ENCODE data around the gene ADCY6.

Gene ADCY6

DNA sequence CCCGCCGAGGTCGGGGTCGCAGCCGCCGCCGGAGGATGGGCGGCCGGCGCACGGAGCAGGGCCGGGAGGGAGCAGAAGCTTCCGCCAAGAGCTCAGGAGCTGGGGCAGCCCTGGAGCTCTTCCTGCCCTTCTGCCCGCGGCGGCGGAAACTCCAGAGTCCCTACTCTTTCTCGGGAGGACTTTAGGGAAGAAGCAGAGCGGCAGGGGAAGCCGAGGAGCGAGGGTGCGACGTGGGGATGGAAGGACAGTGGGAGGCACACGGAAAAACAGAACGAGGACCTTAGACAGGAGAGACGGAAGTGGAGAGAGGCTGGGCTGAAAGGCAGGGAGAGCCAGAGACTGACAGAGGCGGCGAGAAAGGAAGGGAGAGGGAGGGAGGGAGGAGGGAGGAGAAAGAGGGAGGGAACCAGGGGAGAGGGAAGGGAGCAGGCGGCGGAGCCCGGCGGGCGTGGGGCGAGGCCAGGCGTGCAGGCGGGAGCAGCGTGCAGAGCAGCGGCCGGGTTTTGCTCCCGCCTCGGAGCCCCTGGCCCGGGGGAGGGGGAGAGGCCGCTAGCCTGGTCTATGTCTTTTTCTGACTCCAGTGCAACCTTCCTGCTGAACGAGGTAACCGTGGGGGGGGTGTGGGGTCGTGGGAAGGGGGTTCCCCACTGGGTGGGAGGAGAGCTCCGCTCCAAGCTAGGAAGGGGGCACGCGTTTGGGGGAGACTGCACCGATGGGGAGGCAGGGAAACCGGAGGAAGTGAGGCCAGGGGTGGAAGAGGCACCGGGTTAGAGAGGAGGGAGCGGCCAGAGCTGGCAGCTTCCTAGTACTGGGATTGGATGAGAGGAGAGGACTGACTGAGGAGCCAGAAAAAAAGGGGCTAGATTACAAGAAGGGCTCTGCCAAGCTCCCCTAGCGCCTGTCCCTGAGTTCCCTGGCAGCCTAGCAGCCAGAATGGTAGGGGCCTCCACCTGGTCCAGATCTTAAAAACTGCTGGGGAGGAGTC lies 26.5 kb upstream of the ADCY6 start:
- peak; percentile 86 for DNase-seq (ENCODE audit: low spot score)

DNA sequence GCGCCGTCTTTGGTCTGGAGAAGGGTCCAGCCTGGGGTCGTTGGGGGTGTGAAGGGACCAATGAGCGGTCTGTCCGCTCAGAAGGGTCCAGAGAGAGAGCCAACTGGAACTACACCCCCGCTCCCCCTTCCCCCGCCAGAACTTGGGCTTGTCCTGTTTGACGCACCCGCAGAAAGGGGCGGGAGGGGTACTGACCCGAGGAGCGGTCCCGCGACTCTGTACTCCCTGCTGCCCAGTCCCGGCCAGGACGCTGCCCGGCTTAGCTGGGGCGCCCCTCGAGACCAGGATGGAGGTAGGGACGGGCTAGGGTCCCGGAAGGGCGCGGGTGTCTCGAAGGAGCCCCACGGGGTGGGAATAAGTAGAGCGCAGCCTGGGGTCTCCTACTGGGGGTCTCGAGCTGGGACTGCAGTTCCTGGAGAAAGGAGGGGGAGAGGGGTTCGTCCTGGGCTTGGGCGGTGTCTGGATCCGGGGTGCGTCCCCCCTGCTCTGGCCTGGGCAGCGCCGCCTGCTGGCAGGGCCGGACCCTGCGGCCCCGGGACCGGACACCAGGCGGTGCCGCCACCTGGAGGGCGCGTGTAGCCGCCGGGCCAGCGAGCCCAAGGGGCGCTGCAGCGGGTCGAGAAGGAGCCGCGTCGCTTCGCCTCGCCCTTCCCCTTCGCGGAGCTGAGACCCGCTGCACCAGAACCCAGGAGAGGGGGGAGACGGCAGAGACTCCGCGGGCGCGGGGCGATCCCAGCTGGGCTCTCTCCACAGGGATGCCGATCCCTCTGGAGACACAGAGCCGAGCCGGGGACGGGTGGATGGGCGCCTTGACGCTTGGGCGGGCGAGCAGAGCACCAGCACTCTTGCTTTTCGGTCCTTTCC lies 25.6 kb upstream of the ADCY6 start:
- peak; percentile 96 for DNase-seq (ENCODE audit: low spot score)

DNA sequence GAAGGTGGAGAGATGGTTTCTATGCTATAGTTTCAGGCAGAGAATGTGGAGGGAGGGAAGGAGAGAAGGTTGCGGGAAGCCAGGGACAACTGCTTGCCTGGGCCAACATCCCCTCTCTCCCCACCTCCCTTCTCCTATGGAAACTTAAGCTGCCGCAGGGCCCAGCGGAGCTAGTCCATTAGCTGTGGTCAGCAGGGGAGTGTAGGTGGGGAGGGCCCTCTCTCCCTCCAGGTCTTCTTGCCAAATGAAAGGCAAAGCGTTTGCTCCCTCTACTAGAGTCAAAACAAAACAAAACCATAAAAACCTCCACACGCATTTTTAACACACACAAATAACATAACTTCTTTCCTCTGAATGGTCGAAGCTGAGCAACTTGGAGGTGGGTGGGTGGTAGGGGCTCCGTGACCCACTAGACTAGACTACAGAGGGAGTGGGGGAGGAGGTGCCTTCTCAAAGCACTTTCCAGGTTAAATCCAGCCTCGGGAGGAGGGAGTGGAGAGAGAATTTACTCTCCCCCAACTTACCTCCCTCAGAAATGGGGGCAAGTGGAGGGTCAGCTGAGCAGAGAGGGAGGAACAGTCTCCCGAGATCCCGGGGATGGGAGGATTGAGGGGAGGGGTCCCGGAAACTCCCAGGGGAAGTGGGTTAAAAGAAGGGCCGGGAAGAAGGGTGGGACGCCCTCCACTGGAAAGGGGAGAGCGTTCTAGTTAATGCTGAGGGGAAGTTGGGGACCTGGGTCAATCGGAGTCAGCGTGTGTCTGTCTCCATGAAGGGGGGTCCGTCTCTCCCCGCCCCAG lies 24.8 kb upstream of the ADCY6 start:
- no peak for DNase-seq (ENCODE audit: low spot score)

DNA sequence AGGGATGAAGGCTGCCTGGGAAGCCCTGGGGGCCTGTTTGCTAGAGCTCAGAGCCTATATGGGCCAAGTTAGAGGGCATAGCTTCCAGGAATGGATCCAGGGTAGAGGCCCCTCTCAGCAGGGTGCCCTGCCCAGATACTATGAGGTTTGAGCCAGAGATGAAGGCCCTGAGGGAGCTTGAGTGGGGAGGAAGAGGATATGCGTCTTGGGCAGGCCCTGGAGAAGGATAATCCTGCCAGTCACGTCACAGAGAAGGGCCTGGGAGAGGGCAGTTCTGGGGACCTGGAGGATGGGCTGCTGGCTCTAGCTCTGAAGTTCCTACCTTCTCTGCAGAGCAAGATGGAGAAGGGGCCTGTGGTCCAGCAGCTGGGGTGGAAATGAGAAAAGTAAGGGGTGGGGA lies 23.5 kb upstream of the ADCY6 start:
- DNase-seq (ENCODE audit: low spot score) = no peak

DNA sequence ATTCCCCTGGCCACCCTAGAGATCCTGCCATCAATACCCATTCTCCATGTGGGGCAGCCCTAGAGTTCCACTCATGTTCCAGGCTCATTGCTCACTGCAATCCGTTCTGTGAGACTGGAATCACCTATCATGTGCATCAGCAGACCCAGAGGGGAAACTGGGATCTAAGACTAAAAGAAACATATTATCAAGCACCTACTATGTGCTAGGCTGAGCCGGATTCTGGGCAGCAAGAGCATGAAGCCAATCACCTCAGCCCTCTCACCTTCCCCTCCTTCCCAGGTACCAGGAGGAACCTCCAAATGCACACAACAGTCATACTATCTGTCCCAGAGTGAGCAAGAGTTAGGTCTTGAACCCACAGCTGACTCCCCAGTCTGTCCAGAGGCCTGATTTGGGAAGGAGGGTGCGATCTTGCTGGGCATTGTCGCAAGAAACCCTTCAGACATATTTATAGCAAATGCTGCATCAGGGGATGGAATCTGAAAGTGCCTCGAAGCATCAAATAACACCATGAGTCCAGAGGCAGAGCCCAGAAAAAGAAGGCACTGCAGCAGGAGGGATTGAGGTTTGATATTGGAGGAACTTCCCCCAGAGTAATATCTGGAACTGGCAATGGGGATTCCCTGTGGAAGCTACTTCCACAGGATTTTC lies 22.7 kb upstream of the ADCY6 start:
- DNase-seq (ENCODE audit: low spot score) = no peak

DNA sequence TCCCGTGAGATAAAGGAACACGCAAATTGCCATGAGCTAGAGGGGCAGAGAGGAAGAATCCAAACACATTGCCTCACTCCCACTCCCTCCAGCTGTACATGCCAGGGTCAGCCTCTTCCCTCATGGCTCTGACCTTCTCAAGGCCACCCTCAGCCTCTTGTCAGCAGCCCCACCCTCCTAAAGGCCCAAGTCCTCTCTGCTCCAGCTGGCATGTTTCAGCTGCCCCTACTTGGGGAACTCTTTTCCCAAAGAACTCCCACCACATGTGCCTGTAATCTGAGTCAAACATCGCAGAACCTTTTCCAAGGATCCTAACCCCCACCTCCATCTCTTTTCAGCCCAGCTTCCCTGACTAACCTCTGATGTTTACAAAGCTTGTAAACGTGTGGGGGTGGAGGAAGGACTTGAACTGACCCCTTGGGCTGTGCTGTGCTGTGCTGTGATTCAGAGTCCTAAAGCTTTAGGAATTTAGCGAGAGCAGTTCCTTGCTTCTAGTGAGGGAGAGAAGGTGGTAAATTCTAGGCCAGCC lies 22.1 kb upstream of the ADCY6 start:
- DNase-seq (ENCODE audit: low spot score) = no peak

DNA sequence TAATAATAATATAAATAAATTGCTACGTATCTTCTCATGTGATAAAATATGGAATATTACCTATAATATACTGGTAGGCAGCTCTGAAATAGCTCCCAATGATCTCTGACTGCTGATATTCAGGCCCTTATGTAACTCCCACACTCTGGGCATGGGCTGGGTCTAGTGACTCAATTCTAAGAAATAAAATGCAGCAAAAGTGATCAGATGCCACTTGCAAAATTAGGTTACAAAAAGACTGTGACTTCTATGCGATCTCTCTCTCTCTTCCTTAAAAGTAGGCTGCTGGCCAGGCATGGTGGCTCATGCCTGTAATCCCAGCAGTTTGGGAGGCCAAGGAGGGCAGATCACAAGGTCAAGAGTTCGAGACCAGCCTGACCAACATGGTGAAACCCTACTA lies 19.1 kb upstream of the ADCY6 start:
- no peak for DNase-seq (ENCODE audit: low spot score)

DNA sequence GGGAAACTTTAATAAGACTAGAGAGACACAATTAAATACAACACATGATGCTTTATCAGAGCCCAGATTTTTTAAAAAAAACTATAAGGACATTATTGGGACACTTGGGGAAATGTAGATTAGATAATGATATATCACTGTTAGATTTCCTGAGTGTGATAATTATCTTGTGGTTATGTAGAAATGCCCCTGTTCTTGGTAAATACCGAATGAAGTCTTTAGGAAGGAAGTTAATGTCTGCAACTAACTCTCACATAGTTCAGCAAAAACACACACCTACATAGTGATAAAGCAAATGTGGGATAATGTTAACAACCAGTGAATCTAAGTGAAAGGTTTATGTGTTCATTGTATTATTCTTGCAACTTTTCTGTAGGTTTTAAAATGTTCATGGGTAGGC lies 14.8 kb upstream of the ADCY6 start:
- DNase-seq (ENCODE audit: low spot score) = no peak

DNA sequence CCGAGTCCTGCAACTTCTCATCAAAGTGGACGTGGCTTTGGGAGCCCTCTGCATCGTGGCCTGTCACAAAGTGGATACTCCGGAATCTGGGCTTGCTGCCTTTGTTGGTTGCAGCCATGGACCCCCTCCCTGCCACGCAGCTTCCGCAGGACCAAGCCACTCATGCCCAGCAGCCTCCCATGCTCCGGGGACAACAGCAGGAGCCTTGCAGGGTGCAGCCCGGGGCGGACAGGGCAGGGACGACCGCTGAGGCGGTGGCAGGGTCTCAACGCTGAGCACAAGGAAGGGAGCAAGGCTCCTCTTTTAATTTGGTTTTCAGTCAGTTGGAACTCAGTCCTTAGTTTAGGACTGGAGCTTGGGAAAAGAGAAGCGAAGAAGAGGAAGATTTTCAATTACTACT lies 12.1 kb upstream of the ADCY6 start:
- DNase-seq (ENCODE audit: low spot score) = no peak

DNA sequence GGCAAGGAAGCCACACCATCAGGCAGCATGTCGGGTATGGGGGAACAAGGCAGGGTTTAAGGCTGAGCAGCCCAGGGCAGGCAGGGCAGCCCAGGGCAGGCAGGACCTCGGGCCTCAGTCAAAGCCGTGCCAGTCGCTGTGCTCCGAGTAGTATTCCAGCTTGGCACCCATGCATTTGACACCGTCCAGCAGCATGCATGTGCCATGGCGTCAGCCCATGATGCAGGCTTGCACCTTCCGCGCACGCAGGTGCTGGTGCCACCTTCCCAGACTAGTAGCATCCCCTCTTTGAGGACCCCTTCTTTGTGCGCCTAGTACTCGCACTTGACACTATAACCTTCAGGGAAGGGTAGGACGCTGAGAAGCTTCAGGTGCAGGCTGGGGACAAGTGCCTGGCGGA lies 11.6 kb upstream of the ADCY6 start:
- DNase-seq (ENCODE audit: low spot score) = no peak

DNA sequence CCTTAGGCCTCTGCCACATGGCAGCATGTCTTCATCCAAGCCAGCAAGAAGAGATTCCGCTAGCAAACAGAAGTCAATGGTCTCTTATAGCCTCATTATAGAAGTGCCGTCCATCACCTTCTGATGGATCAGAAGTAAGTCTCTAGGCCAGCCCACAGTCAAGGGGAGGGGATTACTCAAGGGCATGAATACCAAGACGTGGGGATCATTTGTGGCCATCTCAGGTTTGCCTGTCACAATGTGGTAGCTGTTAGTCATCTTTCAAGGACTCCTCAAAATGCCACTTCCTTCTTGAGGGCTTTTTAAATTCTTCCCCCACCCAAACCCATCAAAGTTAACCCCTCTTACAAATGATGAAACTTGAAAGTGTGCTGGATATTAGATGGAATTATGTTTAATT lies 8.1 kb upstream of the ADCY6 start:
- DNase-seq (ENCODE audit: low spot score) = no peak

DNA sequence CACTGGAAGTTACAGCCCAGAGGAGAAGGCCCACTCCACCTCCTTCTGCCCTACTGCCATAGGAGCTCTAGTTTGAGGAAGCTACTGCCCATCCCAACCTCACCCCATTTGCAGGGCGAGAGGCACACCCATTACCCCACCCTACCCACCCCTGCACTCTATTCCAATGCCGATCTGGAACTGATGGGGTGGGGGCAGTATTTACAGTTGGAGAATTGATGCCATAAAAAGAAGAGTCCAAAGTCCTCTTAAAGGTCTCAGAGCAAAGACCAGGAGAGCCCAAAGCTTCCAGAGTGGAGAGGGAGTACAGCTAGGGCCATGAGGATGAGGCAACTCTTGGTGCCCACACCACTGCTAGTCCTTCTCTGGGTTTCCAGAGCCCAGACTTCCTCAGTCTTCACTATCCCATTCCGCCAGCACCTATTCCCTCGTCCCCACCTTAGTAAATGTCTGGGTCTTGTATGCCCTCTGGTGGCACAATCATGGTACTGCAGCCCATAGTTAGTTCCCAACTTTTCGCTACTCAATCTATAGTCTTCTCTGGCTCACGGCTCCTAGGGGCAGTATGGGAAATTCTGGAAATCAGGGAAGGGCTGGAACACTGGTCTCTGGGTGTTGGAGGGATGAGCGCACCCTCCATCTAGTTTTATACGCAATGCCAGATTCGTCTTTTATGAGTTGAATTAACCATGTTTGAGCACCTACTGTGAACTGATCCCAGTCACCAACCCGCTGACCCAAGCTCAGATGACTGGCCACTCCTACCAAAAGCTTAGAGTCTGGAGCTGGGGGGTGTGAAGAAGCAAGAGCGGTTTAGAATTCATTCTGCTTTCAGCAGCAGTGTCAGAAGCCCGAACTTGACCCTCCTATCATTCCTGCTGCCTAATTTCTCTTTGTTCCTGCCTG lies 6.9 kb upstream of the ADCY6 start:
- DNase-seq (ENCODE audit: low spot score) = peak; percentile 82

DNA sequence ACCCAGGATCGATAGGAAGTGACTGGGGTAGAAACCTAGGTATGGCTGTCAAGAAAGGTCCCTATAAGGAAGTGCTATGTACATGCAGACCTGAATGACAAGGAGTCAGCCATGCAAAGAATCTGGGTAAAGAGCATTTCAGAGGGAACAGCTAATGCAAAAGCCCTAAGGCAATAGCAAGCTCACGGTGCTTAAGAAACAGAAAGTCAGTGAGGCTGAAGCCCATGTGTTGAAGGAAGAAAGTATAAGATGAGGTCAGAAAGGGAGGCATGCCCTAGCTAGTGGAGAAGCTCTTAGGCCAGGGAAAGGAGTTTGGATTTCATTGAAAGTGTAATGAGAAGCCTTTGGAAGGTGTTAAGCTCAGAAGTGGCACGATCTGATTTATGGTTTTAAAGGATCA lies 6.0 kb upstream of the ADCY6 start:
- no peak for DNase-seq (ENCODE audit: low spot score)

DNA sequence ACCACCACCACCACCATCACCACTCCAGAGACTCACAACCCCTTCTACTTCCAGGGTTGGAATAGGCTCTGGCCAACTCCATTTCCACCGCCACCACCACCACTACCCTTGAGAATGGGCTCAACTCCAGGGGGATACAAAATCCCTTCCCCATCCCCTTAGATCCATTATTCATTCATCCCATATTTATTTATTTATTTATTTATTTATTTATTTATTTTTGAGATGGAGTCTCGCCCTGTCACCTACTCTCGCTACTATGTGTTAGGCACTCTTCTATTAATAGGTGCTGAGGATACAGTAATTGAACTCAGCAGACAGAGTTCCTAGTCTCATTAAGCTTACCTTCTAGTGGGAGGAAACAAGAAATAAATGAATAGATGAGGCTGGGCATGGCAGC lies 4.8 kb upstream of the ADCY6 start:
- no peak for DNase-seq (ENCODE audit: low spot score)

DNA sequence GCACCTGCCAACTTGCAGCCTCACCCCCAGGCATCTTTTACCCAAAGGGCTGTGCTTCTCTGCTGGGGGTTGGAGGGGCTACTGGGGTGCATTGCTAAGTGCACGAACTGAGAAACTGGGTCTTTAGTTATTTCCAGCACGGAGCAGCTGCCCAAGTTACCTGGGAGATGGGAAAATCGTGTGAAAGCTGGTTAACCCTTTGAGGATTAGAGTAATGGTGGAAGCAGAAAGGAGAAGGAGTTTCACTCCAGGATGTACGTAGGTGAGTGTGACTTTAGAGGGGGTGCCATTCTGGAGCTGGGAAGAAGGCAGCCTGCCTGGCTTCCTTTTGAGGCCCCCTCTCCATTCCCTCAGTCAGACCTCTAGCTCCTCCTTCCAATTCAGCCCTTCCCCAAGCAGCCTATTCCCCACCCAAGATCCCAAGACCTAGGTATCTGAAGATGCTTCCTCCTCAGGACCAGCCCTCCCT lies 1.0 kb upstream of the ADCY6 start:
- DNase-seq (ENCODE audit: low spot score) = no peak

DNA sequence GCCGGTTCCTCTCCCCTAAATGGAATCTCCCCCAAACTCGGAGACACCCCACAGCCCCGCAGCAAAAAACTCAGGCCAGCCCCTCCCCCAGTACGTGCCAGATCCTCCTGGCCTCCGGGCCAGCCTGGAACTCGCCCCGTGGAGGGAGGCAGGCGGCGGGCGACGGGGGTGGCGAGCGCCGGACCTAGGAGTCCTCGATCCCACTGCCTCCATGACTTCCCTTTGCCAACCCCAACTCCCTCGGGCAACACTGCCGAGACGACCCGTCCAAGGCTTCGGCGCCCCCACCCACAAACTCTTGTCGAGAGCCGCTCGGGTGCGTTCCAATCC lies 400 bp downstream of the ADCY6 start:
- no peak for DNase-seq (ENCODE audit: low spot score)

DNA sequence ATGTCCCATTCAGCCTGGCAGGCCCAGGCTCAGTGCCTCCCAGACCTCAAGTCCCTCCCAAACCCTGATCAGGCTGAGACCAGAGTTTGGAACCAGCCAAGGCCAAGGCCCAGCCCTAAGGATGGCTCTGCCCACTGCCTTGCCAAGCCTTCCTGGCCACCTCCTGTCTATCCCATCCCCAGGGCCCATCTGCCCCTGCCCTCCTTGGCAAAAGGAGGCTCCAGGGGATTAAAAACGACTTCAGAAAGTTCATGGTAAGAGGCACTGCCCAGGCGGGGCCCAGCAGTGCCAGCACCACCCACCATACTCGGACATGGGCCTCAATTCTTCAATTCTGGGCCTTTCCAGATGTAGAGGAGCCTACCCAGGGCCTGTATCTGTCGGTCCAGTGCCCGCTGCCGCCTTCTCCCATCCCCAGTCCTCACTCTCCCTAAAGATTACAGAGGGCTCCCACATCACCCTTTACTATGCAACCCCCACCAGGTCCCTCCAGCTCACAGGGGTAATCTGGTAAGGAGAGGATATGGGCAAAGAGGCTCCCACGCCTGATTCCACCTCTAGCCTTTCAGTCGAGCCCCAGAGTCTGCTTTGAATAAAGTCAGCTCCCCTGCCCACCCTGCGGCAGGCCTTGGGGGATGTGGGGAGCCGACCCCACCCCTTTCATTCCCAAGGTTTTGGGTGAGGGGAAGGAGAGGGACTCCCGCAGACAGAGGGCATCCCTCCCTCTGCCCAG lies 932 bp downstream of the ADCY6 start:
- no peak for DNase-seq (ENCODE audit: low spot score)

DNA sequence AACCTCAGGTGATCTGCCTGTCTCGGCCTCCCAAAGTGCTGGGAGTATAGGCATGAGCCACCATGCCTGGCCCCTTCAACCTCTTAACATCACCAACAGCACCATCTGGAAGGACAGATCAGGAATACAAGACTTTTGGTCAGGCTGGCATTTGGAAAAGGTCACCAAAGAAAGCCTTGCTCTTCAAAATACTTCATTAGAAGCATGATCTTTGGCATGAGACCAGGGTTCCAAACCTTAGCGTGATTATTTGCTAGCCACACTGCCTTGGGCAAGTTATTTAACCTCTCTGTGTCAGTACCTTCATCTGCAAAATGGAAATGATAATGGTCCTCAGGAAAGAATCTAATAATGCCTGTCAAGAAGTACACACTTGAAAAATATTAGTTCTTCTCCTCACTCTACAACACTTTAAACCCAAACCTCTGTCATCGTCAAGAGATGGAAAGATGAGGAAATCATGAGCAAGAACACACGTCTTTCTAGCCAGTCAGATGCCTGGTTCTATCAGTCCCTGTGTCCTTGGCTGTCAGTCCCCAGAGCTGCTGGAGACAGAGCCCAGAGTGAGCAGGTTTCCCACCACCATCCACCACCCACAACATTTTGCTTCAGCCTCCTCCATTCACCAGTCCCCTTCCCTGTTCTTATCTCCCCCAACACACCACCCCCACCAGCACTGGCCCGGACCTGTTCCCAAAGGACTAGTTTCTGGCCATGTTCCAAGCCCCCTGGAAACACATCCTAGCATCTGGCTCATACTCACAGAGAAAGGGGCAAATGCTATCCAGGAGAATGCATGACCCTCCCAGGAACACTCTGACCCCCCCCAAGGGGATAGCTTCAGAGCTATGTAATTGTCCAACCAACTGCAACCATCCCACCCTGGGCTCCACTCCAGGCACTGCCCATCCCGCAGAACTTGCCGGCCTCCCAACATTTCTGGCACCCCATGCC lies 2.0 kb downstream of the ADCY6 start:
- DNase-seq (ENCODE audit: low spot score) = no peak

DNA sequence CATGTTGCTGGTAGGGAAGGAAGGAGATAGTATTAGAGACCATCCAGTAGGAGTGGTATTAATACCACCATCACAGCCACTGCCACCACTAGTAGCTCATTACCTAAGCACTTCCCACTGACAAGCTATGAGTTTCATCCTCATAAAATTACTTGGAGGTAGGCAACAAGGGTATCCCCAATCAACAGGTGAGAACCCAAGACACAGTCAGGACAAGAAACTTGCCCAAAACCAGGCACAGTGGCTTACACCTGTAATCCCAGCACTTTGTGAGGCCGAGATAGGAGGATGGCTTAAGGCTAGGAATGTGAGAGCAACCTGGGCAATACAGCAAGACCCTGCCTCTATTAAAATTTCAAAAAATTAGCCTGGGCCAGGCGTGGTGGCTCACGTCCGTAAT lies 5.5 kb downstream of the ADCY6 start:
- no peak for DNase-seq (ENCODE audit: low spot score)

Measured in D341Med (cell line).